Uterus (tissue), 2 donors: ENCODE measurements around the gene GNG12.

ENCODE experiments used
- CTCF ChIP-seq, 4 experiments: fragments of 200-600 bp in 2 of 4; fragments of 450-650 bp in 2 of 4; sonication (generic) in 2 of 4; IDR thresholded peaks; one replicate each; pipeline ENCODE4 v1.5.1; 2016 to 2019; ENCODE audit warnings: antibody characterized with exemption in 4 of 4, mild to moderate bottlenecking in 2 of 4, moderate library complexity in 1 of 4
- POLR2A ChIP-seq, 2 donors: fragments of 450-650 bp; IDR thresholded peaks; one replicate each; pipeline ENCODE4 v1.6.1; 2016; ENCODE audit warnings: antibody characterized with exemption in 2 of 2, mild to moderate bottlenecking in 1 of 2, moderate library complexity in 1 of 2

DNA sequence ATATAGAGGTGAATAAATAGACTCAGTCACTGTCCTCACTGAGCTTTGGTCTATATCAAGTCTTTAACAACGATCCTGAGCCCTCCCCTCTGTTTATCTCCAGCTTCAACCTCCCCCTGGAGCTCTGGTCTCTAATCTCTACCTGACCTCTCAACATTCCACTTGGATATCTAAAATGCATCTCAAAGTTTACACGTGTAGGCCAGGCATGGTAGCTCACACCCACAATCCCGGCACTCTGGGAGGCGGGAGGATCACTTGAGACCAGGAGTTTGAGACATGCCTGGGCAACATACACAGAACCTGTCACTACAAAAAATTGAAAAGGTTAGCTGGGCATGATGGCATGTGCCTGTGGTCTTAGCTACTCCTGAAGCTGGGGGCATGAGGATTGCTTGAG lies 94.9 kb downstream of the GNG12 start:
- TF ChIP-seq CTCF (IDR thresholded peaks at IDR 0.05) (no peak), POLR2A (IDR thresholded peaks at IDR 0.05) (no peak)
